T-cell (primary cell): Measurements from ENCODE around the gene KCNT1. TPM values are rescaled to one million over a fixed set of nuclear protein-coding genes. Genes with fewer than 3 reads are reported as not detected.

Source experiments
- ATAC-seq, 4 experiments: fragments of 200-7000 bp in 3 of 4; fragments of 150-1000 bp in 1 of 4; cut with Tn5 transposase; replicated peaks in 1 of 4; 1 replicate in 3 of 4; 2 replicates in 1 of 4; pipeline ENCODE4 v1.10.0; 2021; ENCODE audit warnings: moderate library complexity in 3 of 4, mild to moderate bottlenecking in 2 of 4, moderate number of reproducible peaks in 1 of 4
- CTCF ChIA-PET, 2 donors: fragments of 300-600 bp; sonication (Branson Sonifier 250); formaldehyde crosslinking; loops; one replicate each; lab custom pipeline; 2022; ENCODE audit warnings: antibody characterized with exemption in 2 of 2; lab: Charles Lee
- POLR2A ChIA-PET, 2 donors: fragments of 300-600 bp; sonication (Branson Sonifier 250); formaldehyde crosslinking; loops; one replicate each; lab custom pipeline; 2022; ENCODE audit warnings: antibody characterized with exemption in 2 of 2; lab: Charles Lee
- DNase-seq, 35 experiments: peaks; one replicate each; pipeline versions ENCODE4 v3.0.0 to v3.0.0-alpha.2; 2013 to 2023
- H3K27ac ChIP-seq: one replicate; pipeline ENCODE4 v1.5.1; 2013; ENCODE audit warnings: low read length
- H3K27me3 ChIP-seq, 2 experiments: replicated peaks in 1 of 2; 1 replicate in 1 of 2; 2 replicates in 1 of 2; pipeline versions ENCODE4 v1.6.1 to v1.7.0; 2013; ENCODE audit warnings: low read length in 1 of 2, mixed read lengths in 1 of 2; ENCODE audit not compliant: control insufficient read depth in 2 of 2, insufficient read depth in 2 of 2; ENCODE audit errors: extremely low read depth in 1 of 2
- H3K36me3 ChIP-seq, 2 donors: 1 replicate in 1 of 2; 2 replicates in 1 of 2; pipeline versions ENCODE4 v1.6.1 to v1.7.0; 2013; ENCODE audit warnings: low read length in 1 of 2; ENCODE audit not compliant: control insufficient read depth in 2 of 2, insufficient read depth in 1 of 2; ENCODE audit errors: extremely low read depth in 1 of 2
- H3K4me1 ChIP-seq, 2 experiments: 1 replicate in 1 of 2; 2 replicates in 1 of 2; pipeline versions ENCODE4 v1.6.1 to v1.7.0; 2013; ENCODE audit warnings: low read length in 2 of 2, mixed read lengths in 1 of 2; ENCODE audit not compliant: insufficient read depth in 2 of 2, control insufficient read depth in 1 of 2; ENCODE audit errors: extremely low read depth in 1 of 2
- H3K4me3 ChIP-seq, 2 donors: 1 replicate in 1 of 2; 2 replicates in 1 of 2; pipeline versions ENCODE4 v1.5.1 to v1.7.0; 2013; ENCODE audit warnings: mild to moderate bottlenecking in 2 of 2, low read length in 1 of 2, moderate library complexity in 1 of 2; ENCODE audit not compliant: control insufficient read depth in 1 of 2; ENCODE audit errors: extremely low read depth in 1 of 2
- H3K9me3 ChIP-seq: 2 replicates; pipeline ENCODE4 v1.7.0; 2013
- H3K27ac Mint-ChIP-seq, 2 donors: one replicate each; pipeline ENCODE4 v1.8.0; 2020 to 2021; ENCODE audit warnings: mild to moderate bottlenecking in 2 of 2, mixed read lengths in 2 of 2
- H3K27me3 Mint-ChIP-seq, 2 donors: one replicate each; pipeline ENCODE4 v1.8.0; 2021 to 2022; ENCODE audit warnings: mixed read lengths in 2 of 2
- H3K36me3 Mint-ChIP-seq: one replicate; pipeline ENCODE4 v1.8.0; 2021; ENCODE audit warnings: mixed read lengths
- H3K4me1 Mint-ChIP-seq, 3 donors: one replicate each; pipeline ENCODE4 v1.8.0; 2020 to 2022; ENCODE audit warnings: mixed read lengths in 3 of 3, mild to moderate bottlenecking in 1 of 3
- H3K4me3 Mint-ChIP-seq, 3 donors: one replicate each; pipeline ENCODE4 v1.8.0; 2020 to 2022; ENCODE audit warnings: mild to moderate bottlenecking in 3 of 3, mixed read lengths in 3 of 3, moderate library complexity in 3 of 3
- H3K9me3 Mint-ChIP-seq, 3 donors: one replicate each; pipeline ENCODE4 v1.8.0; 2020 to 2022; ENCODE audit warnings: mixed read lengths in 3 of 3
- whole genome bisulfite sequencing: methylation state at CpG from one replicate; pipeline ENCODE4 v1.1.5; 2013; ENCODE audit warnings: missing lambda C conversion rate; ENCODE audit not compliant: insufficient coverage; 5-methylcytosine and 5-hydroxymethylcytosine counted together
- total RNA-seq, 35 experiments: library from RNA in 6 of 35; stranded (reverse) in 6 of 35; fragments of 120-200 nt in 1 of 35; gene quantifications; one replicate each; pipeline versions ENCODE4 v1.2.1 to v1.2.4 and lab custom pipeline; 2013 to 2026

KCNT1 gene
- total RNA-seq, 5 donors from 2014 or later (not counting 1 experiment from before 2014, with no cell fraction given), result 0.07 to 0.54 (median 0.16) TPM; not detected in 2

DNA sequence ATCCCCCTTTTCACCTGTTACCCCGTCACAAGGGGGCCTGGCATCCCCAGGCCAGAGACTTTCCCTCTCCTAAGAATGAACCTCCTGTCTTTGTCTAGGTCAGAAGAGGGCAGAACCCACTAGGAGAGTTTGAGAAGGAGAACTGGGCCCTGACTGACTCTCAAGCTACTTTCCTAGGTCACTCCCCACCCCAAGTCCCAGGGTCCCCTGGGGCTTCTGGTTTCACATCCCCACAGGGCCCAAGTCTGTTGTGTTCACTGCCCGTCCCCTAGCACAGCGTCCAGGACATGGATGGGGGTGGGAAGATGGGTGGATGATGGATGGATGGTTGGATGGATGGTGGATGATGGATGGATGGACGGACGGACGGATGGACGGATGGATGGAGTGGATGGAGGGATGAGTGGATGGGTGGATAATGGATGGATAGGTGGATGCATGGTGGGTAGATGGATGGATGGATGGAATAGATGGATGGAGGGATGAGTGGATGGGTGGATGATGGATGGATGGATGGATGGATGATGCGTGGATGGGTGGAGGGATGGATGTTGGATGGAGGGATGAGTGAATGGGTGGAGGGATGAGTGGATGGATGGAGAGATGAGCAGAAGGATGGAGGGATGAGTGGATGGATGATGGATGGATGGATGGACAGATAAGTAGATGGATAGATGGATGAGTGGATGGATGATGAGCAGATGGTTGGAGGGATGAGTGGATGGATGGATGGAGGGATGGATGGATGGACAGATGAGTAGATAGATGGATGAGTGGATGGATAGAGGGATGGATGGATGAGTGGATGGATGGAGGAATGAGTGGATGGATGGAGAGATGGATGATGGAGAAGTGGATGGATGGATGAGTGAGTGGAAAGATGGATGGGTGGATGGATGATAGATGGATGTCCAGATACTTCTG lies 50.6 kb downstream of the KCNT1 start:
- Mint-ChIP-seq H3K4me1 (no peaks in the 10 kb centered on the region), H3K27me3 (peaks cover 4 to 9% of the 10 kb centered on the region in 2 donors), H3K9me3 (no peaks in the 10 kb centered on the region), H3K4me3 (no peak overlapping the region), H3K27ac (no peak overlapping the region), H3K36me3 (no peaks in the 10 kb centered on the region)
- Histone ChIP-seq H3K36me3 (no peaks in the 10 kb centered on the region), H3K27ac (no peak overlapping the region), H3K9me3 (no peaks in the 10 kb centered on the region), H3K27me3 (peaks cover 0 to 15% of the 10 kb centered on the region in 2 experiments), H3K4me1 (no peaks in the 10 kb centered on the region), H3K4me3 (no peak overlapping the region)
- 91% methylated on average over 7 of the region's 8 CpGs for WGBS
- ATAC-seq (no peak), DNase-seq (no peak)
- ChIA-PET CTCF (no interaction called here), POLR2A (no interaction called here)

DNA sequence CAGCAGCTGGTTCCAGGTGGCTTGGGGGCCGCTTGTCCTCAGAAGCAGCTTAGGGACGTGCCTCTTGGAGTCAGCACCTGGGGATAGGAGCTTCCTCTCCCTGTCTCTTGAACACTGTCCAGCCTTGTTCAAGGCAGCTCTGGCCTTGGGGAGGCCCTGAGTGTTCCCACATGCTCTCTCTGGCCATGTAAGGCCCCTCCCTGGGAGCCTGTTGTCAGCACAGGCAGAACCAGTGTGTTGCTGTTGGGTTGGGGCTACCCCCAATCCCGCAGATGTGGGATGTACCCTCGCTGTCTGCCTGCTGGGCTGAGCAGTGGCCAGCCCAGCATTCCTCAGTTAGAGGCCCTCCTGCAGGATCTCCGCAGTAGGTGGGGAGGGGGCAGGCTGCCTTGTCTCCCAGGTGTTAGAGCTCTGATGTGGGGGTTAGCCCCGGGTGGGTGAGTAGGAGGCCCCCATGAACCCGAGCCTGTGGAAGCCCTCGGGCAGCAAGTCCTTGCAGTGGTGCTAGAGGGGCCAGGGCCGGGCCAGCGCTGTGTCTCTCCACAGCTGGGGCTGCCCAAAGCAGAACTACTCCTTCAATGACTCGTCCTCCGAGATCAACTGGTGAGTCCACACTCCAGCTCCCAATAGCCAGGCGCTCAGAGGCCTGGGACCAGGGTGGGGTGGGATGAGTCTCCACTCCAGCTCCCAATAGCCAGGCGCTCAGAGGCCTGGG lies 51.6 kb downstream of the KCNT1 start:
- Histone ChIP-seq H3K4me3 (no peak overlapping the region), H3K27me3 (peaks cover 0 to 11% of the 10 kb centered on the region in 2 experiments), H3K4me1 (no peaks in the 10 kb centered on the region), H3K9me3 (no peaks in the 10 kb centered on the region), H3K27ac (no peak overlapping the region), H3K36me3 (no peaks in the 10 kb centered on the region)
- 79% methylated on average over 11 of the region's 14 CpGs for WGBS
- Mint-ChIP-seq H3K27me3 (peaks cover 4 to 9% of the 10 kb centered on the region in 2 donors), H3K4me3 (no peak overlapping the region), H3K9me3 (no peaks in the 10 kb centered on the region), H3K4me1 (no peaks in the 10 kb centered on the region), H3K36me3 (no peaks in the 10 kb centered on the region), H3K27ac (no peak overlapping the region)
- ATAC-seq, result no peak
- CTCF ChIA-PET, result no interaction called here
- DNase-seq, result no peak
- POLR2A ChIA-PET, result no interaction called here

DNA sequence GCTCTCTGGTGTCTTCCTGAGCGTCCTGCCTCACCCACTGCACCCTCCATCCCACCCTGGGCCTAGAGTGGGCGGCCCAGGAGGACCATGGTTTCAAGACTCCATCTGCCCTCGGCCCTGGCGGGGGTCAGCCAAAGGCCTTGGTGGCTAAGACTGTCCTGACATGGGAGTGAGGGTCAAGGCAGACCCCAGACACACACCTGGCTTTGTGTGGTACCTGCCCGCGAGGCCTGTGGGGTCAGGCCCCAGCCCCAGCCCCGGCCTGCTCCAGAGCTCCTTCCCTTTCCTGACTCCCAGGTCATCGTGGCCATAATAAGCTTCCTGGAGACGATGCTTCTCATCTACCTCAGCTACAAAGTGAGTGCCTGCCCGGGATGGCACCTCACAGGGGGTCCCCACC lies 54.6 kb downstream of the KCNT1 start:
- Mint-ChIP-seq H3K9me3 (no peaks in the 10 kb centered on the region), H3K4me1 (no peaks in the 10 kb centered on the region), H3K4me3 (no peak overlapping the region), H3K36me3 (no peaks in the 10 kb centered on the region), H3K27me3 (peaks cover 4 to 9% of the 10 kb centered on the region in 2 donors), H3K27ac (no peak overlapping the region)
- no peaks in the 10 kb centered on the region for H3K9me3 ChIP-seq
- H3K27ac ChIP-seq, result no peak overlapping the region
- H3K4me1 ChIP-seq, result no peaks in the 10 kb centered on the region
- H3K4me3 ChIP-seq, result no peak overlapping the region
- ATAC-seq (no peak), DNase-seq (no peak)
- ChIA-PET POLR2A (no interaction called here), CTCF (no interaction called here)
- no peaks in the 10 kb centered on the region for H3K36me3 ChIP-seq
- 81% methylated on average over 4 of the region's 10 CpGs for WGBS
- peaks cover 0 to 15% of the 10 kb centered on the region in 2 experiments for H3K27me3 ChIP-seq

DNA sequence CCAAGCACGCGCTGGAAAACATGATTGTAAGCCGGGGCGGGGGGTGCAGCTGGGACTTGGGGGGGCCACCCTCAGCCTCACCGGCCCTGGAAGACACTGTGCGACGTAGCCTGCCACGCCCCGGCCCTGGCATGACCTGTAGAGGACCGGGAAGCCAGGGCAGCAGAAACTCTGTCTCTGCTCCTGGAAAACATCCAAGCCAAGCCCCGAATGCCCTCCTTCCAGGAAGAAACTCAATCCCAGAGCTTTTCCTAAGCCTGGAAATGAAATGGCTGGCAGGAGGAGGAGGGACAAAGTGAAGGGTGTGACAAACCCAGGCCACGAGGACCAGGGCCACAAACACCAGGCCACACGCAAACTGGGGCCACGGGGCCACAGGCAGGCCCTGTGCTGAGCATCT lies 55.4 kb downstream of the KCNT1 start:
- Mint-ChIP-seq H3K4me3 (no peak overlapping the region), H3K4me1 (no peaks in the 10 kb centered on the region), H3K36me3 (no peaks in the 10 kb centered on the region), H3K9me3 (no peaks in the 10 kb centered on the region), H3K27ac (no peak overlapping the region), H3K27me3 (peaks cover 0 to 8% of the 10 kb centered on the region in 2 donors)
- DNase-seq, result no peak
- H3K27ac ChIP-seq, result no peak overlapping the region
- peaks cover 0 to 15% of the 10 kb centered on the region in 2 experiments for H3K27me3 ChIP-seq
- WGBS, result 89% methylated on average over 12 of the region's 14 CpGs
- no peaks in the 10 kb centered on the region for H3K9me3 ChIP-seq
- ChIA-PET CTCF (no interaction called here), POLR2A (no interaction called here)
- no peak for ATAC-seq
- no peak overlapping the region for H3K4me3 ChIP-seq
- H3K36me3 ChIP-seq, result no peaks in the 10 kb centered on the region
- H3K4me1 ChIP-seq, result no peaks in the 10 kb centered on the region

DNA sequence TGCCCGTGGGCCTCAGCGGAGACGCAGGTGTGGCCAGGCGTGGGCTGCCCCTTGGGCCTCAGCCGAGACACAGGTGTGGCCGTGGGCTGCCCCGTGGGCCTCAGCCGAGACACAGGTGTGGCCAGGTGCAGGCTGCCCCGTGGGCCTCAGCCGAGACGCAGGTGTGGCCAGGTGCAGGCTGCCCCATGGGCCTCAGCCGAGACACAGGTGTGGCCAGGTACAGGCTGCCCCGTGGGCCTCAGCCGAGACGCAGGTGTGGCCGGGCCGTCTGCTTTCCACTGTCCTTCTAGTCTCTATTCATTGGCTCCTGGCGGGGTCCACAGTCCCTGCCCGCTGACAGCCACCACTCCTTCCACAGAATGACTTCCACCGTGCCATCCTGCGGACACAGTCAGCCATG lies 56.1 kb downstream of the KCNT1 start:
- no peak overlapping the region for H3K4me3 ChIP-seq
- ChIA-PET POLR2A (no interaction called here), CTCF (no interaction called here)
- DNase-seq (no peak), ATAC-seq (no peak)
- Mint-ChIP-seq H3K4me1 (no peaks in the 10 kb centered on the region), H3K9me3 (no peaks in the 10 kb centered on the region), H3K4me3 (no peak overlapping the region), H3K27me3 (peaks cover 0 to under 1% of the 10 kb centered on the region in 2 donors), H3K36me3 (no peaks in the 10 kb centered on the region), H3K27ac (no peak overlapping the region)
- H3K9me3 ChIP-seq, result no peaks in the 10 kb centered on the region
- WGBS, result 89% methylated on average over 21 of the region's 21 CpGs
- H3K36me3 ChIP-seq, result no peaks in the 10 kb centered on the region
- no peaks in the 10 kb centered on the region for H3K4me1 ChIP-seq
- peaks cover 0 to 17% of the 10 kb centered on the region in 2 experiments for H3K27me3 ChIP-seq
- no peak overlapping the region for H3K27ac ChIP-seq

DNA sequence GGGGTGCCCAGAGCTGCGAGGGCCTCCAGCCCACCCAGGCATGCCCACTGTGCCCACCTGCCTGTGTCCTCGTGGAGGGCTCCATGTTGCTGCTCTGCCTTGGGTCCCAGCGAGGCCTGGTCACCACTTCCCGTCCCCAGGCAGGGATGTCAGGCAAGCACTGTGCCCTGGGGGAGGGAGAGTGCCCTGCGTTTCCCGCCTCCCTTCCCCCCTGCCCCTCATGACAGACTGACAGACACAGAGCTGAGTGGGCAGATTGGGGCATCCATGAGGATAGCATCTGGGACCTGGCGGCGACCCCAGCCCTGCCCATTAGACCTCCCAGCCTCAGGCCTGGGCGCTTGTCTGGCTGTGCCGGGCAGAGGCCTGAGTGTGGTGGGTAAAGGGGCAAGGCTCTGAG lies 56.9 kb downstream of the KCNT1 start:
- no peaks in the 10 kb centered on the region for H3K27me3 Mint-ChIP-seq
- no peak overlapping the region for H3K4me3 Mint-ChIP-seq
- Histone ChIP-seq H3K36me3 (no peaks in the 10 kb centered on the region), H3K27ac (no peak overlapping the region), H3K9me3 (no peaks in the 10 kb centered on the region), H3K4me3 (no peak overlapping the region), H3K27me3 (peaks cover 0 to 17% of the 10 kb centered on the region in 2 experiments), H3K4me1 (no peaks in the 10 kb centered on the region)
- no peaks in the 10 kb centered on the region for H3K9me3 Mint-ChIP-seq
- WGBS, result 80% methylated on average over 4 of the region's 10 CpGs
- H3K4me1 Mint-ChIP-seq, result no peaks in the 10 kb centered on the region
- H3K36me3 Mint-ChIP-seq, result no peaks in the 10 kb centered on the region
- ATAC-seq, result no peak
- ChIA-PET POLR2A (no interaction called here), CTCF (no interaction called here)
- DNase-seq, result no peak
- no peak overlapping the region for H3K27ac Mint-ChIP-seq
